Ovary (tissue), 9 donors: ENCODE data around the gene ZNF846. TPM values are rescaled to one million over a fixed set of nuclear protein-coding genes. Genes with fewer than 3 reads are reported as not detected.
"Not testable (repeated sequence)": the region's sequence is repeated elsewhere in the genome, so short reads cannot be mapped to it uniquely, and the experiment has no call there.

Experiments used
- DNase-seq, 5 donors: peaks; one replicate each; pipeline ENCODE4 v3.0.0-alpha.2; 2019 to 2020
- H3K27ac ChIP-seq, 2 donors: fragments of 200-600 bp; one replicate each; pipeline versions ENCODE4 v1.5.1 to v1.8.0; 2019 to 2022
- H3K27me3 ChIP-seq: fragments of 200-600 bp; one replicate; pipeline ENCODE4 v1.8.0; 2022
- H3K36me3 ChIP-seq: fragments of 200-600 bp; sonication (generic); one replicate; pipeline ENCODE4 v1.5.1; 2019
- H3K4me1 ChIP-seq: one replicate; pipeline ENCODE4 v1.8.1; 2013; ENCODE audit warnings: mild to moderate bottlenecking, moderate library complexity; ENCODE audit not compliant: insufficient read depth
- H3K4me3 ChIP-seq: fragments of 200-600 bp; sonication (generic); one replicate; pipeline ENCODE4 v1.5.1; 2017
- H3K9me3 ChIP-seq, 2 donors: fragments of 200-600 bp in 1 of 2; sonication (generic) in 1 of 2; one replicate each; pipeline versions ENCODE4 v1.5.1 to v1.8.1; 2013 to 2019; ENCODE audit warnings: mild to moderate bottlenecking in 1 of 2, moderate library complexity in 1 of 2
- EP300 ChIP-seq: sonication (generic); formaldehyde crosslinking; IDR thresholded peaks from one replicate; pipeline ENCODE4 v1.6.1; 2017; ENCODE audit warnings: antibody characterized with exemption
- POLR2A ChIP-seq: fragments of 450-650 bp; IDR thresholded peaks from one replicate; pipeline ENCODE4 v1.6.1; 2017; ENCODE audit warnings: antibody characterized with exemption, mild to moderate bottlenecking, moderate library complexity
- WGBS, 3 donors: extraction: QIAGEN DNeasy Blood & Tissue Kit in 1 of 3; methylation state at CpG; one replicate each; pipeline versions ENCODE4 v1.1.5 to v1.1.7; 2013 to 2017; 5-methylcytosine and 5-hydroxymethylcytosine counted together
- intact Hi-C, 4 donors: fragments of 100-400 bp; cut with DNase I; formaldehyde crosslinking; loops; one replicate each; pipeline versions ENCODE4 v1.11.0 to v1.15.1; 2022 to 2023
- polyA plus RNA-seq, 2 donors: library from polyadenylated mRNA; stranded (reverse); fragments of 200-250 nt in 1 of 2; fragments of 350-450 nt in 1 of 2; fragmentation: Illumina TruSeq in 1 of 2; extraction: RNeasy Lipid Tissue Mini Kit (QIAGEN cat#74804) in 1 of 2; gene quantifications; one replicate each; pipeline ENCODE4 v1.2.3, GENCODE V29; 2013 to 2014
- total RNA-seq, 7 donors: library from RNA; depleted of rRNA in 2 of 7; stranded (reverse); fragments of >200 nt in 2 of 7; fragmentation: NEBNext Ultra II Directional in 3 of 7; extraction: Animal tissue kit (Norgen Biotek cat#: 25700) in 3 of 7; gene quantifications; one replicate each; pipeline versions ENCODE4 v1.1.0 to v1.2.4, GENCODE V29; 2016 to 2023
- TF ChIP-seq, protein P1 (sequence below), 3 donors: fragments of 450-650 bp in 2 of 3; fragments of 200-600 bp in 1 of 3; IDR thresholded peaks; one replicate each; pipeline versions ENCODE4 v1.5.1 to v1.8.0; 2016 to 2022; ENCODE audit warnings: antibody characterized with exemption in 3 of 3, mild to moderate bottlenecking in 1 of 3
- donor health status: DM: no; HTN: no; CAD: no; lungs with moderate emphysema.
- donor health status: DM: no; HTN: no; CAD: no.
- donor health status: Bipolar disorder and iron deficiency.
- donor health status: DM: yes; HTN: yes; CAD: no.
- donor health status: DM: no; HTN: no; CAD: no.
- donor health status: DM: yes; HTN: yes; CAD: no.

Gene ZNF846
- total and polyA plus RNA-seq, 9 donors = 10.6 to 31.0 (median 20.3) TPM

DNA sequence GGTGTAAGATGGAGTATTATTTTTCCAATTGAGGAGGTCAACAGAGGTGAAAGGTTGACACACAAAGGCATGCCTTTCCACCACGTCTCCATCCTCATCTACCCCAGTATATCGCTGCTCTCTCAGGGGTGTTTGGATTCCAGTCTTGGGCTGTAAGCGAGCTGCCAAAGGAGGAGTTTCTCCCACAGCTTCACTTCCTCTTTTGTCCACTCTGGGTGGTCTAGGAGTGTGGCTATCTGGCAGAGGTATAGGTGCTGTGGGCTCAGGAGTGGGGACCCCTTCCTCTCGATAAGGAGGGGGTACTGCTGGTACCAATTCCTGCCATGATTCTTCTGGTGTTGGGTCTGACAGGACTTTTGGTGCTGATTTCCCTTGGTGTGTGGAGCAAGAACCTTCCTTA is 39.4 kb downstream of the ZNF846 start:
- no peak overlapping the region for H3K27ac ChIP-seq
- no peak for TF ChIP-seq POLR2A
- TF ChIP-seq EP300 = no peak
- TF ChIP-seq, protein P1, sequence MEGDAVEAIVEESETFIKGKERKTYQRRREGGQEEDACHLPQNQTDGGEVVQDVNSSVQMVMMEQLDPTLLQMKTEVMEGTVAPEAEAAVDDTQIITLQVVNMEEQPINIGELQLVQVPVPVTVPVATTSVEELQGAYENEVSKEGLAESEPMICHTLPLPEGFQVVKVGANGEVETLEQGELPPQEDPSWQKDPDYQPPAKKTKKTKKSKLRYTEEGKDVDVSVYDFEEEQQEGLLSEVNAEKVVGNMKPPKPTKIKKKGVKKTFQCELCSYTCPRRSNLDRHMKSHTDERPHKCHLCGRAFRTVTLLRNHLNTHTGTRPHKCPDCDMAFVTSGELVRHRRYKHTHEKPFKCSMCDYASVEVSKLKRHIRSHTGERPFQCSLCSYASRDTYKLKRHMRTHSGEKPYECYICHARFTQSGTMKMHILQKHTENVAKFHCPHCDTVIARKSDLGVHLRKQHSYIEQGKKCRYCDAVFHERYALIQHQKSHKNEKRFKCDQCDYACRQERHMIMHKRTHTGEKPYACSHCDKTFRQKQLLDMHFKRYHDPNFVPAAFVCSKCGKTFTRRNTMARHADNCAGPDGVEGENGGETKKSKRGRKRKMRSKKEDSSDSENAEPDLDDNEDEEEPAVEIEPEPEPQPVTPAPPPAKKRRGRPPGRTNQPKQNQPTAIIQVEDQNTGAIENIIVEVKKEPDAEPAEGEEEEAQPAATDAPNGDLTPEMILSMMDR (IDR thresholded peaks at IDR 0.05) = no peak
- no peak overlapping the region for H3K4me3 ChIP-seq
- no peaks in the 10 kb centered on the region for H3K36me3 ChIP-seq
- H3K4me1 ChIP-seq = no peaks in the 10 kb centered on the region
- no peaks in the 10 kb centered on the region for H3K9me3 ChIP-seq
- intact Hi-C loops = no loop called here
- DNase-seq = no peak
- WGBS, 3 donors = 71 to 81% (median 74%) methylated on average over 4 of the region's 4 CpGs
- no peaks in the 10 kb centered on the region for H3K27me3 ChIP-seq

DNA sequence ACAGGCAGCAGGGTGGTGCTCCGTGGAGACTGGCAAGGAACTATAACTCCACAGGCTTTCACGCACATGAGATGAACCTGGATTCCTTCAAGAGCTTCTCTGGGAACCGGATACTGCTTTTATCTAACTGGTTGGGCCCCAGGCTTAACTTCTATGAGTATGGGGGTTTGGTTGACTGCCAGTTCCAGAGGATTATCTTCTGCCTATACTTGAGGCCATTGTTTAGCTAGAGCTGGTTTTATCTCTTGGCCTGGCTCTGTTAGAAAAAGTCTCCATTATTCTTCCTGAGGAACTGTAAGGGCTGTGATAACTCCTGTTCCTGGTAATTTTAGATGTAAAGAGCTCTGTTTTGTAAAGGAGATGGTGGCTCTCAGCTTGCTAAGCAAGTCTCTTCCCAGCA is 40.9 kb downstream of the ZNF846 start:
- DNase-seq = no peak
- no peaks in the 10 kb centered on the region for H3K27me3 ChIP-seq
- TF ChIP-seq EP300 (no peak), POLR2A (no peak)
- TF ChIP-seq, protein P1 (IDR thresholded peaks at IDR 0.05) = no peak
- H3K4me1 ChIP-seq = no peaks in the 10 kb centered on the region
- no peaks in the 10 kb centered on the region for H3K9me3 ChIP-seq
- intact Hi-C loops = no loop called here
- WGBS, 3 donors = 31 to 53% (median 37%) methylated on average over 2 to 3 of the region's 3 CpGs
- no peak overlapping the region for H3K4me3 ChIP-seq
- no peak overlapping the region for H3K27ac ChIP-seq
- H3K36me3 ChIP-seq = no peaks in the 10 kb centered on the region

DNA sequence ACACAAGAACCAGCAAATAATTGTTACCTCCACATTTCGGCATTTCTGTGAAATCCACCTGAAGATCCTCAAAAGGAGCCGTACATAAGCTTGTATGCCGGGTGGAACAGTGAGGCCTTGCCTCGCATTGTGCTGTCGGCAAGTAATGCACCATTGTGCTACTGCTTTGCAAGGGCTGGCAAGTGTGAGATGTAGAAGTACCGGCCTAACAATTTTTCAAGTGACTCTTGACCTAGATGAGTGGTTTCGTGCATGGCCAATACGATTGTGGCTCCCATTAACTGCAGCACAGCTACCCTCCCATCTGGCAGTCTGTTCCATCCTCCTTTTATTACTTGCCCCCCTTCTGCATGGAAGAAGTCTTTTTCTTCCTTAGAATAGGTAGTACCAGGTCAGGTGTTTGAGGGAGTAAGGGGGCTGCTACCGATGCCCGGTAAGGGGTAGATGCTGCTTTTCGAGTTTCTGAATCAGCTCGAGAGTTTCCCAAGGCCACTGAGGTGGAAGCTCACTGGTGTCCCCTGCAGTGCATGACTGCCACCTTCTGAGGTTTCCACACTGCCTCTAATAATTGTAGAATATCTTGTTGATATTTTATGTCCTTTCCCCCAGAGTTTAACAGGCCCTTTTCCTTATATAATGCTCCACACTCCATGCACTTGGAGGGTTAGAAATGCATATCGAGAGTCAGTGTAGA is 42.9 kb downstream of the ZNF846 start:
- H3K36me3 ChIP-seq, DNase-seq, H3K4me1 ChIP-seq, H3K4me3 ChIP-seq, intact Hi-C loops, H3K9me3 ChIP-seq, H3K27me3 ChIP-seq, H3K27ac ChIP-seq: not testable (repeated sequence)
- WGBS, 3 donors = 87 to 90% (median 88%) methylated on average over 13 of the region's 13 CpGs

DNA sequence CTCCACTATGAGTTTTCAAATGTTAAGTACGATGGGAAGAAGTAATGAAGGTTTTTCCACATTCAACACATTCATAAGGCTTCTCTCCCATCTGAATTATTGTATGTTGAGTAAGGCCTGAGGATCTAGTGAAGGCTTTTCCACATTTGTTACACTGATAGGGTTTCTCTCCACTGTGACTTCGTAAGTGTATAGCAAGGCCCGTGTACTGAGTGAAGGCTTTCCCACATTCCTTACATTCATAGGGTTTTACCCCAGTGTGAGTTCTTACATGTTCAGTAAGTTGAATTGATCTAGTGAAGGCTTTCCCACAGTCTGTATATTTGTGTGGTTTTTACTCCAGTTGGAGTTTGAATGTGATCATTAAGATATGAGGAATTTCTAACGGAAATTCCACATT is 44.4 kb downstream of the ZNF846 start:
- H3K27ac ChIP-seq = no peak overlapping the region
- DNase-seq = no peak
- intact Hi-C loops = no loop called here
- H3K4me1 ChIP-seq = no peaks in the 10 kb centered on the region
- no peak overlapping the region for H3K4me3 ChIP-seq
- WGBS, 3 donors = 84 to 90% (median 85%) methylated on average over 4 of the region's 4 CpGs
- H3K9me3 ChIP-seq = no peaks in the 10 kb centered on the region
- no peak for TF ChIP-seq EP300
- TF ChIP-seq, protein P1 (IDR thresholded peaks at IDR 0.05) = no peak
- TF ChIP-seq POLR2A = no peak
- no peaks in the 10 kb centered on the region for H3K36me3 ChIP-seq
- H3K27me3 ChIP-seq = no peaks in the 10 kb centered on the region

DNA sequence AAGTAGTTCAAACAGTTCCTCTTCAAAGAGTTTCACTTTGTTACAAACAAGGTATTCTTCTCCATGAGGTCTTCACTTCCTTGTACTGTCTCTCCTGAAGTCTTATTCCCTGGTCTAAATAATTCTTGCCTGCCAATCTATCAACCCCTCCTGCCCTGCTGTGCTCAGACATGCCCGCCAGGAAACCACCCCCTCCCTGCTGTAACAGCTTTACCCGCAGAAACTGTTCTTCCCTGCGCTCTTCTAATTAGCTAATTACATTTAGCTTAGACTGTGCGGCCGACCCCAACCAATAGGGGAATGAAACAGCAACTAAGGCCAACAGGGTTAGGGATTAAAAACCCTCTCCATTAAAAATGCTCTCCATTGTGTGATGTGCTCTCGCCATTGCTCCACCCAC is 46.7 kb downstream of the ZNF846 start:
- H3K36me3 ChIP-seq = no peaks in the 10 kb centered on the region
- TF ChIP-seq, protein P1 (IDR thresholded peaks at IDR 0.05) = no peak
- no peak for TF ChIP-seq EP300
- TF ChIP-seq POLR2A = no peak
- H3K27ac ChIP-seq = no peak overlapping the region
- H3K4me3 ChIP-seq = no peak overlapping the region
- 41 to 53% (median 43%) methylated on average over 6 of the region's 6 CpGs for WGBS, 3 donors
- no peaks in the 10 kb centered on the region for H3K27me3 ChIP-seq
- no peaks in the 10 kb centered on the region for H3K9me3 ChIP-seq
- intact Hi-C loops = no loop called here
- no peaks in the 10 kb centered on the region for H3K4me1 ChIP-seq
- DNase-seq = no peak
